NCI-H1694 (cell line): Measurements from ENCODE around the gene PHACTR3.
"Not testable (repeated sequence)": the region's sequence is repeated elsewhere in the genome, so short reads cannot be mapped to it uniquely, and the experiment has no call there.

ENCODE experiments used
- DNase-seq: peaks from one replicate; lab custom pipeline; 2025; lab: John Stamatoyannopoulos, UW

PHACTR3 gene

GRCh38 chr20:59863058-59863457 is 258.7 kb downstream of the PHACTR3 start:
- DNase-seq: no peak

- DNase-seq: no peak
These were observed 260.4 kb downstream of the PHACTR3 start for GRCh38 chr20:59864726-59865125.

- no peak for DNase-seq
These were observed 262.0 kb downstream of the PHACTR3 start for GRCh38 chr20:59866338-59866737.

DNA sequence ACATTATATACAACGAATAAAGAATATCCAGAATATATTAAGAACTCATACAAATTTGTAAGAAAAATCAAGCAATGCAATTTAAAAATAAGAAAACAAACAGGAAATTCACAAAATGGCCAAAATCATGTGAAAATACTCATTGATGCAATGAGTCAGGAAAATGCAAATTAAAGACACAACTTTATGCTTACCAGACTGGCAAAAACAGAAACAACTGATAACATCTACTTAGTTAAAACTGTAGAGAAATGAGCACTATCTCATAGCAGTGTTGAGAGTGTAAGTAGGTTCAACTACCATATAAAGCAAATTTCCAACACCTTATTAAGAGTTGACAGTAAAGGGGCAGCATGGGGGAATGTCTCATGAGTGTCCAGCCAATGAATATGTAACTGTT is 266.8 kb downstream of the PHACTR3 start:
- DNase-seq: no peak

GRCh38 chr20:59873409-59873808 is 269.1 kb downstream of the PHACTR3 start:
- DNase-seq: no peak

- DNase-seq: no peak
These were observed 275.9 kb downstream of the PHACTR3 start for GRCh38 chr20:59880198-59880597.

- DNase-seq: no peak
These were observed 280.2 kb downstream of the PHACTR3 start for GRCh38 chr20:59884494-59884893.

GRCh38 chr20:59888050-59888449 is 283.7 kb downstream of the PHACTR3 start:
- no peak for DNase-seq

GRCh38 chr20:59890035-59890434 is 285.7 kb downstream of the PHACTR3 start:
- DNase-seq: not testable (repeated sequence)

DNA sequence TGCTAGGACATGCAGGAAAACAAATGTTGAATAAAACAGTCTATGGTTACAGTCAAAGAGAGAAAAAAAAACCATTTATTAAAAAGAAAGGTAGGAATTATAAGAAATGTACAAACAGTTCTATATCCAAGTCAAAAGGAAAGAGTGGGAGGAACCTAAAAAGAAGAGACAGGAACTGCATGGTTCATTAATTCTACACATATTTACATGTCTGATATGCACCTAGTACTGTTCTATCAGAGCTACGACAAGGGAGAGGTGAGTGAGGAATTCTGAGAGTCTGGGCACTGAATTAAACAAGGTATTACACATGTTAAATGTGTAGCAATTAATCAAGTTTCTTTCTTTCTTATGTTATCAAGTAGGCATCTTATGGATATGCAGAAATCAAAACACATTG is 287.2 kb downstream of the PHACTR3 start:
- no peak for DNase-seq

GRCh38 chr20:59895908-59896307 is 291.6 kb downstream of the PHACTR3 start:
- no peak for DNase-seq
